HG02642 (cell line): ENCODE measurements around the gene PKIB.

Experiments used
- ATAC-seq: cut with Tn5 transposase; IDR thresholded peaks from one replicate; pipeline ENCODE4 v1.9.1; 2021; ENCODE audit warnings: mild to moderate bottlenecking; ENCODE audit not compliant: unreplicated experiment, poor library complexity

The PKIB gene

DNA sequence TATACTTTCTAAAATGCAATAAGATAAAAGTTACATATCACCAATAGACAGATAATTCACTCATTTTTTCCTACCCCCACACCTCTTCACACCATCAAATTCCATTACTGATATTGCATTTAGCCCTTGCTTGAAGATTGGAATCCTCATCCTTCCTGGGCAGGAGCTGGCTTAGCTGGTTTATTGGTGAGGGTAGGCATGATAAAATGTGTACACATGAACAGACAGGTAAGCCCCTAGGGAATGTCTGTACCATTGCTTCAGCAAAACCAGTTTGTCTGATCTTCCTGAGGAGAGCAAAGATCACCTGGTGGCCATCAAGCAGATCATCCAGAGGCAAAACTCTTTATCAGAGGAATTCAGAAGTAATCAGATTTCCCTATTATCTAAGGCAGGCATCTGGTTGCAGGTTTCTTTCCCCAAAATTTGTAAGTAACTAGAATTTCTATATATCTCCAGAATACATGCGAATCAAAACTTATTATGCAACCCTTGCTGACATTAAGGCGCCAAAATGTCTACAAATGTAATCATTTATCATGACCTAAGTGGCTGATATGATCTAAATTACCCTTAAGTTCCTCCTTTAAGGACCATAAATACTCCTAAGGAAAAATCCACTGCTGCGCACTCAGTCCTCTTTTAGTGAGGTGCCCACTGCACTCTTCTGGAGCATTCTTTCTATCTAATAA is 162.7 kb downstream of the PKIB start:
- no peak for ATAC-seq
